Measurements from ENCODE around the gene ESF1.

ESF1 gene

DNA sequence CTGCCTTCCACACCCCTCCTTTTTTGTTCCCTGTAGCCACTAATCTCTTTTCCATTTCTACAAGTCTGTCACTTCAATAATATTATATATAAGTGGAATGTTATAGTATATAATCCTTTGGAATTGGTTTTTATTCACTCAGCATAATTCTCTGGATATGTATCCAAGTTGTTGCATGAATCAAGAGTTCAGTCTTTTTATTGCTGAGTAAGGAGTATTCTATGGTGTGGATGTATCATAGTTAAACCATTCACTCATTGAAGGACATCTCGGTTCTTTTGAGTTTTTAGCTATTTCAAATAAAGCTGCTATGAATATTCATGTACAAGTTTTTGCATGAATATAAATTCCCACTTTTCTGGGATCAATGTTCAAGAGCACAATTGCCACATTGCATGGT lies 76.5 kb downstream of the ESF1 start:
- in situ Hi-C loops (cut with HindIII; ENCODE audit: low sequenced_read_pairs): no loop called here
- DNase-seq (ENCODE audit: low read depth): no peak
- H3K4me3 ChIP-seq (ENCODE audit: low read depth, low read length): no peak overlapping the region
- TF ChIP-seq, protein P1, sequence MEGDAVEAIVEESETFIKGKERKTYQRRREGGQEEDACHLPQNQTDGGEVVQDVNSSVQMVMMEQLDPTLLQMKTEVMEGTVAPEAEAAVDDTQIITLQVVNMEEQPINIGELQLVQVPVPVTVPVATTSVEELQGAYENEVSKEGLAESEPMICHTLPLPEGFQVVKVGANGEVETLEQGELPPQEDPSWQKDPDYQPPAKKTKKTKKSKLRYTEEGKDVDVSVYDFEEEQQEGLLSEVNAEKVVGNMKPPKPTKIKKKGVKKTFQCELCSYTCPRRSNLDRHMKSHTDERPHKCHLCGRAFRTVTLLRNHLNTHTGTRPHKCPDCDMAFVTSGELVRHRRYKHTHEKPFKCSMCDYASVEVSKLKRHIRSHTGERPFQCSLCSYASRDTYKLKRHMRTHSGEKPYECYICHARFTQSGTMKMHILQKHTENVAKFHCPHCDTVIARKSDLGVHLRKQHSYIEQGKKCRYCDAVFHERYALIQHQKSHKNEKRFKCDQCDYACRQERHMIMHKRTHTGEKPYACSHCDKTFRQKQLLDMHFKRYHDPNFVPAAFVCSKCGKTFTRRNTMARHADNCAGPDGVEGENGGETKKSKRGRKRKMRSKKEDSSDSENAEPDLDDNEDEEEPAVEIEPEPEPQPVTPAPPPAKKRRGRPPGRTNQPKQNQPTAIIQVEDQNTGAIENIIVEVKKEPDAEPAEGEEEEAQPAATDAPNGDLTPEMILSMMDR (IDR thresholded peaks at IDR 0.05; ENCODE audit: low read depth, low read length, missing control alignments): no peak

DNA sequence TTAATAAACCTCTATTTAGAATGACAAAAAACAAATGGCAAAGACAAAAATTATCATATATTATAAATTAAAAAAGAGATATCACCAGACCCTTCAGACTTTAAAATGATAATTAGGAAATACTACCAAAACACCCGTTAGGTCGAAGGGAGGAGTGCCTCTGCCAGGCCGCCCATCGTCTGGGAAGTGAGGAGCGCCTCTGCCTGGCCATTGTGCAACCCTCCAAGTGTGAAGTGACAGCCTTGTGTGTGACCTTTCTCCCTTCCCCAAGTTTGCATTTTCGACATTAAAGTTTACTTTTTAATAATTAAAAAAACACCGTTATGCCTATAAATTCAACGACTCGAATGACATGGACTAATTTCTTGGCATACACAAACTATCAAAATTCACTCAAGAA lies 81.5 kb downstream of the ESF1 start:
- TF ChIP-seq, protein P1 (IDR thresholded peaks at IDR 0.05; ENCODE audit: low read depth, low read length, missing control alignments): no peak
- in situ Hi-C loops (cut with HindIII; ENCODE audit: low sequenced_read_pairs): no loop called here
- H3K4me3 ChIP-seq (ENCODE audit: low read depth, low read length): no peak overlapping the region
- no peak for DNase-seq (ENCODE audit: low read depth)

DNA sequence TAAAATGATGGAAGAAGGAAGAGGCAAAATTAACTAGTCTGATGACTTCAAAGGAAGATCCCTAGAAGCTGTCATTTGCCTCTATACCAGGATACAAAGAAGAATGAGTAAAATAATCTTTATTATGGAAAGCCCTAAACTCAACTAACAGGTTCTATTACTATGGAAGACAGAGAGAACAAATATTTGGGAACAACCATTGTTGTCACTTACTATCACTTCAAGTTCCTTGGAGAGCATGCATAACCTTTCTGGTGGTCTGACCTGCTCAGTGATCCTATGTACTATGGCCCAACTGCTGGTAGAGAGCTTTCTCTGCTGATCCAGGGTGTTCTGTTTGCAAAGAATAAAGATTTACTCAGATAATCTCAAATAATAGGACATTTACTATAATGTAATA lies 83.2 kb downstream of the ESF1 start:
- DNase-seq (ENCODE audit: low read depth): no peak
- no peak overlapping the region for H3K4me3 ChIP-seq (ENCODE audit: low read depth, low read length)
- TF ChIP-seq, protein P1 (IDR thresholded peaks at IDR 0.05; ENCODE audit: low read depth, low read length, missing control alignments): no peak
- in situ Hi-C loops (cut with HindIII; ENCODE audit: low sequenced_read_pairs): no loop called here

DNA sequence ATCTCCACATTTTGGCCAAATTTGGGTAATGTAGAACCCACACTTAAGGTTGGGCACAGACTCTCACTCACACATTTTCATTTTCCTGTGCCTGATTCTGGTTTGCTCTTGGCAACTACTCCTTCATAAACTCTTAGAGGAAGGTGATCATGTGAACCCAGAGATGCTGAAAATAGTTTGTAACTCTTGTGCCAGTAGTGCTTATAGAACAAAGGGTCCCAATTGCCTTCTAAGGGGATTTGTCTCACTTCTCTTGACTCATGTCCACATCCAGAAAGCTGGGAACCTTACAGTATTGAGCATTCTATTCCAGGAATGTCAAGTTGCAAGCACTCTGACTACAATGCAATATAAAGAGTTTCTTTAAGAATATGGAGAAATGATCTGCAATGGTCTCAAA lies 84.0 kb downstream of the ESF1 start:
- TF ChIP-seq, protein P1 (IDR thresholded peaks at IDR 0.05; ENCODE audit: low read depth, low read length, missing control alignments): no peak
- in situ Hi-C loops (cut with HindIII; ENCODE audit: low sequenced_read_pairs): no loop called here
- no peak overlapping the region for H3K4me3 ChIP-seq (ENCODE audit: low read depth, low read length)
- DNase-seq (ENCODE audit: low read depth): no peak

DNA sequence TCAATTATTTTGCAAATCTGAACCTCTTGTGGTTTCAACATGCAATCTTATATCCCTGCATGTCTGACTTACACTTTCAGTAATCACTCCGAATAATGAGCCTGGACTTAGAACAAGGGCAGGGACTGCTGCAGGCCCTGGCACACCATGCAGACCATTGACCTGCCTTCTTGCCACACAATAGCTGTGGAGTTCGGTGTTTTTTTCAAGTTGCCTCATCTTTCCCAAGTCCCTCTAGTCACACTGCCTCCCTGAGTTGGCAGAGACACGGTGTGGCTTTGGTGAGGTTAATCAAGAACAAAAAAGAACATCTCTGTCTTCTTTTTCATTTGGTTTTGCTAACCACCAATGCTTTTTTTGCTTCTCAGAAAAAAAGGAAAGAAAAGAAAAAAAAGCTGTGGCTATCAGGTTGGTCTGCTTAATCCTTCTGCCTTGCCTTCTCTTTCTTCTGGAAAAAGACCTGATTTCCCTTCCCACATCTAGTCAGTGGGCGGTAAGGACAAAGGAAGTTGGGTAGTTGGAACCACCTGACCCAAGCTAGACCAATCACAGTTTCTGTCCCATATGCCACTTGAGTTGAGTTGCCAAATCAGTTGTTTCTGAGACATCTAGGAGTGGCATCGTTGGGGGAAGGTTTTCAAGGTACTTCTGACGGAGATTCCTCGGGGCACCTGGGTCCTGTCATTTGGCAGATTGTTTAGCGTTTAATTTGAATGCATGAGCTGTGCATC lies 90.1 kb downstream of the ESF1 start:
- H3K4me3 ChIP-seq (ENCODE audit: low read depth, low read length): no peak overlapping the region
- in situ Hi-C loops (cut with HindIII; ENCODE audit: low sequenced_read_pairs): no loop called here
- TF ChIP-seq, protein P1 (IDR thresholded peaks at IDR 0.05; ENCODE audit: low read depth, low read length, missing control alignments): no peak
- peak; percentile 6 for DNase-seq (ENCODE audit: low read depth)

DNA sequence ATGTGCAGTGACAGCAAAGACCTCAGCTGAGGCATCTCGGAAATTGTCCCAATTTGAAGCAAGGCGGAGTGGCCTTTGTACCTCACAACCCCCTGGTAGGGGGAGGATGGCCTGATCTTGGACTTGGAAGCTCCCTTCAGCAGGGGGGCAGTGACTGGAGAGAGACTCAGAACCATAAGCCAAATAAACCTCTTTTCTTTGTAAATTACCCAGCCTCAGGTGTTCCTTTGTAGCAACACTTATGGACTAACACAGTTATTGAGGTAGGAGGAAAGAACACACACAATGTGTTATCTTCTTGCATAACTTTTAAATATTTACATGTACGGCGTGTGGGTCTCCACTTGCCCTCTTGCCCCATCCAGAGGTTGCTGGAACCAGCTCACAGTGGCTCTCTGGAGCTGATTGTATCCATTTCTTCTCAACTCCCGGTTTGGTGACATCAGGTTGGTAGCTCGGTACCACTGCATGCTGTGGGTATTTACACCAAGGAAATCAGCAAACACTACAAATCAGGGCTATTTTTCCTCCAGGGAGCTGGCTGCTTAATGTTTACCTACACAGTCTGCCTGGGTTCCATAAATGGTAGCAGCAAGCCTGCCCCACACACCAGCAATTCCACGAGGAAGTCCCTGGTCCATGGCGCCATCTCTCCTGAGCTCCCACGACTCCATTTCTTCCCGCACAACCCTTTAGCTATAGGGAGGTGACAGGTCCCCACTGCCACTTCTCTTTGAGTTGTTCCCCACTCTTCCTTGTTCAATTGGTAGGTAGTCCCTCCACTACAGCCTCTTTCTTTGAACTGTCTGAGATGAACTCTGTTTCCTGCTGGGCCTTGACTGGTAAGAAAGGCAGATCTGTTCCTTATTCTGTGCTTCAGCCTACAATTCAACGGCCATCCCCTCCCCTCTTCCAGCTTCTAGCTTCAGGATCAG lies 91.7 kb downstream of the ESF1 start:
- in situ Hi-C loops (cut with HindIII; ENCODE audit: low sequenced_read_pairs): no loop called here
- TF ChIP-seq, protein P1 (IDR thresholded peaks at IDR 0.05; ENCODE audit: low read depth, low read length, missing control alignments): no peak
- no peak overlapping the region for H3K4me3 ChIP-seq (ENCODE audit: low read depth, low read length)
- DNase-seq (ENCODE audit: low read depth): no peak
